ENCODE data around the gene NFIB. TPM values are rescaled to one million over a fixed set of nuclear protein-coding genes. Genes with fewer than 3 reads are reported as not detected.

NFIB gene
- total and polyA plus RNA-seq, 2 of the 13 experiments (the other 11 are each of a cell fraction or from before 2014, with no cell fraction given): 0.98 to 4.6 TPM

DNA sequence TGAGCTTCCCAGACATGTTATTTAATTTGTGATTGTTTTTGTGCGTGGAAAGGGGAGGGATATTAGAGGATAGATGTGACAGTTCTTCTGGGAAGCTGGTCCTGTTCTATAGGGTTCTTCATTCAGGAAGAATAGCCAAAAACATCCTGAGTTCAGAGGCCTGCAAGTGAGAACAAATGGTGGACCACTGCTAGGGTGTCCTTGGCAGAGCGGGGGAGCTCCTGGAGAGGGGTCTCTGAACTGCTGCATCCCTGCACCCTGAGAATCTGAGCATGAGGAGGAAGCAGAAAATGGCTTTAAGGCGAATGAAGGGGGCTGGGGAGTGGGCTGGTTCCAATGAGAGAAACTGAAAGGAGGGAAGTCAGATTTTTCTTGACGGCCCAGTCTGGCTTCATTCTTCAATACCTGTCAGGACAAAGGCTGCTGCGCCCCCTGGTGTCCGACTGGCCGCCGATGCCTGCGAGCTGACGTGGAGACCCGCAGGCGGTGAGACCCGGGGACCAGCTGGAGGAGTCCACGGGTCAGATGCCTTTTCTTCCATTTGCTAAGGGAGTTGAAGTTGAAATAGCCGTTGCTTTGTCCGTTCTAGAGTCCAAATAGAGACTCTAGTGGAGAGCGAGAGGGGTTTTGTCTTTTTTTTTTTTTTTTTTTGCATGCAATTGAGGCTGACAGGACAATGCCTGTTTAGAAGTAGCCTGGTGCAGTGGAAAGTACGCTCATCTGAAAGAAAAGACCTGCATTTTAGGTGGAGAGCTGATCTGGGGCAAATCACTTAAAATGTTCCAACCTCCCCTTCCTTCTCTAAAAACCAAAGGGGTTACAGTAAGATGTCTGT is 39.5 kb upstream of the NFIB start (continued):
- TF ChIP-seq, protein P1, sequence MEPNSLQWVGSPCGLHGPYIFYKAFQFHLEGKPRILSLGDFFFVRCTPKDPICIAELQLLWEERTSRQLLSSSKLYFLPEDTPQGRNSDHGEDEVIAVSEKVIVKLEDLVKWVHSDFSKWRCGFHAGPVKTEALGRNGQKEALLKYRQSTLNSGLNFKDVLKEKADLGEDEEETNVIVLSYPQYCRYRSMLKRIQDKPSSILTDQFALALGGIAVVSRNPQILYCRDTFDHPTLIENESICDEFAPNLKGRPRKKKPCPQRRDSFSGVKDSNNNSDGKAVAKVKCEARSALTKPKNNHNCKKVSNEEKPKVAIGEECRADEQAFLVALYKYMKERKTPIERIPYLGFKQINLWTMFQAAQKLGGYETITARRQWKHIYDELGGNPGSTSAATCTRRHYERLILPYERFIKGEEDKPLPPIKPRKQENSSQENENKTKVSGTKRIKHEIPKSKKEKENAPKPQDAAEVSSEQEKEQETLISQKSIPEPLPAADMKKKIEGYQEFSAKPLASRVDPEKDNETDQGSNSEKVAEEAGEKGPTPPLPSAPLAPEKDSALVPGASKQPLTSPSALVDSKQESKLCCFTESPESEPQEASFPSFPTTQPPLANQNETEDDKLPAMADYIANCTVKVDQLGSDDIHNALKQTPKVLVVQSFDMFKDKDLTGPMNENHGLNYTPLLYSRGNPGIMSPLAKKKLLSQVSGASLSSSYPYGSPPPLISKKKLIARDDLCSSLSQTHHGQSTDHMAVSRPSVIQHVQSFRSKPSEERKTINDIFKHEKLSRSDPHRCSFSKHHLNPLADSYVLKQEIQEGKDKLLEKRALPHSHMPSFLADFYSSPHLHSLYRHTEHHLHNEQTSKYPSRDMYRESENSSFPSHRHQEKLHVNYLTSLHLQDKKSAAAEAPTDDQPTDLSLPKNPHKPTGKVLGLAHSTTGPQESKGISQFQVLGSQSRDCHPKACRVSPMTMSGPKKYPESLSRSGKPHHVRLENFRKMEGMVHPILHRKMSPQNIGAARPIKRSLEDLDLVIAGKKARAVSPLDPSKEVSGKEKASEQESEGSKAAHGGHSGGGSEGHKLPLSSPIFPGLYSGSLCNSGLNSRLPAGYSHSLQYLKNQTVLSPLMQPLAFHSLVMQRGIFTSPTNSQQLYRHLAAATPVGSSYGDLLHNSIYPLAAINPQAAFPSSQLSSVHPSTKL (CRISPR knock-in tag; IDR thresholded peaks at IDR 0.05): 0 out of 2 replicates have a peak, but pooled peaks have one; percentile 24
- TF ChIP-seq, protein P2, sequence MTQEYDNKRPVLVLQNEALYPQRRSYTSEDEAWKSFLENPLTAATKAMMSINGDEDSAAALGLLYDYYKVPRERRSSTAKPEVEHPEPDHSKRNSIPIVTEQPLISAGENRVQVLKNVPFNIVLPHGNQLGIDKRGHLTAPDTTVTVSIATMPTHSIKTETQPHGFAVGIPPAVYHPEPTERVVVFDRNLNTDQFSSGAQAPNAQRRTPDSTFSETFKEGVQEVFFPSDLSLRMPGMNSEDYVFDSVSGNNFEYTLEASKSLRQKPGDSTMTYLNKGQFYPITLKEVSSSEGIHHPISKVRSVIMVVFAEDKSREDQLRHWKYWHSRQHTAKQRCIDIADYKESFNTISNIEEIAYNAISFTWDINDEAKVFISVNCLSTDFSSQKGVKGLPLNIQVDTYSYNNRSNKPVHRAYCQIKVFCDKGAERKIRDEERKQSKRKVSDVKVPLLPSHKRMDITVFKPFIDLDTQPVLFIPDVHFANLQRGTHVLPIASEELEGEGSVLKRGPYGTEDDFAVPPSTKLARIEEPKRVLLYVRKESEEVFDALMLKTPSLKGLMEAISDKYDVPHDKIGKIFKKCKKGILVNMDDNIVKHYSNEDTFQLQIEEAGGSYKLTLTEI (CRISPR knock-in tag; conservative IDR thresholded peaks at IDR 0.05): no peak
- TF ChIP-seq, protein P3, sequence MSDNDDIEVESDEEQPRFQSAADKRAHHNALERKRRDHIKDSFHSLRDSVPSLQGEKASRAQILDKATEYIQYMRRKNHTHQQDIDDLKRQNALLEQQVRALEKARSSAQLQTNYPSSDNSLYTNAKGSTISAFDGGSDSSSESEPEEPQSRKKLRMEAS (IDR thresholded peaks at IDR 0.05): peak; percentile 22; the same call in 1 of the 2 replicates
- TF ChIP-seq NAIF1 (CRISPR knock-in tag; IDR thresholded peaks at IDR 0.05; ENCODE audit: borderline replicate concordance): no peak
- no peak for TF ChIP-seq CCDC6 (CRISPR knock-in tag; IDR thresholded peaks at IDR 0.05)
- 0 out of 2 replicates have a peak, but pooled peaks have one; percentile 23 for TF ChIP-seq ZNF501 (CRISPR knock-in tag; IDR thresholded peaks at IDR 0.05)
- TF ChIP-seq, protein P4, sequence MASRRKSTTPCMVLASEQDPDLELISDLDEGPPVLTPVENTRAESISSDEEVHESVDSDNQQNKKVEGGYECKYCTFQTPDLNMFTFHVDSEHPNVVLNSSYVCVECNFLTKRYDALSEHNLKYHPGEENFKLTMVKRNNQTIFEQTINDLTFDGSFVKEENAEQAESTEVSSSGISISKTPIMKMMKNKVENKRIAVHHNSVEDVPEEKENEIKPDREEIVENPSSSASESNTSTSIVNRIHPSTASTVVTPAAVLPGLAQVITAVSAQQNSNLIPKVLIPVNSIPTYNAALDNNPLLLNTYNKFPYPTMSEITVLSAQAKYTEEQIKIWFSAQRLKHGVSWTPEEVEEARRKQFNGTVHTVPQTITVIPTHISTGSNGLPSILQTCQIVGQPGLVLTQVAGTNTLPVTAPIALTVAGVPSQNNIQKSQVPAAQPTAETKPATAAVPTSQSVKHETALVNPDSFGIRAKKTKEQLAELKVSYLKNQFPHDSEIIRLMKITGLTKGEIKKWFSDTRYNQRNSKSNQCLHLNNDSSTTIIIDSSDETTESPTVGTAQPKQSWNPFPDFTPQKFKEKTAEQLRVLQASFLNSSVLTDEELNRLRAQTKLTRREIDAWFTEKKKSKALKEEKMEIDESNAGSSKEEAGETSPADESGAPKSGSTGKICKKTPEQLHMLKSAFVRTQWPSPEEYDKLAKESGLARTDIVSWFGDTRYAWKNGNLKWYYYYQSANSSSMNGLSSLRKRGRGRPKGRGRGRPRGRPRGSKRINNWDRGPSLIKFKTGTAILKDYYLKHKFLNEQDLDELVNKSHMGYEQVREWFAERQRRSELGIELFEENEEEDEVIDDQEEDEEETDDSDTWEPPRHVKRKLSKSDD (CRISPR knock-in tag; IDR thresholded peaks at IDR 0.05; ENCODE audit: low read depth): no peak
- TF ChIP-seq NFYB (CRISPR knock-in tag; IDR thresholded peaks at IDR 0.05): no peak
- TF ChIP-seq, protein P5, sequence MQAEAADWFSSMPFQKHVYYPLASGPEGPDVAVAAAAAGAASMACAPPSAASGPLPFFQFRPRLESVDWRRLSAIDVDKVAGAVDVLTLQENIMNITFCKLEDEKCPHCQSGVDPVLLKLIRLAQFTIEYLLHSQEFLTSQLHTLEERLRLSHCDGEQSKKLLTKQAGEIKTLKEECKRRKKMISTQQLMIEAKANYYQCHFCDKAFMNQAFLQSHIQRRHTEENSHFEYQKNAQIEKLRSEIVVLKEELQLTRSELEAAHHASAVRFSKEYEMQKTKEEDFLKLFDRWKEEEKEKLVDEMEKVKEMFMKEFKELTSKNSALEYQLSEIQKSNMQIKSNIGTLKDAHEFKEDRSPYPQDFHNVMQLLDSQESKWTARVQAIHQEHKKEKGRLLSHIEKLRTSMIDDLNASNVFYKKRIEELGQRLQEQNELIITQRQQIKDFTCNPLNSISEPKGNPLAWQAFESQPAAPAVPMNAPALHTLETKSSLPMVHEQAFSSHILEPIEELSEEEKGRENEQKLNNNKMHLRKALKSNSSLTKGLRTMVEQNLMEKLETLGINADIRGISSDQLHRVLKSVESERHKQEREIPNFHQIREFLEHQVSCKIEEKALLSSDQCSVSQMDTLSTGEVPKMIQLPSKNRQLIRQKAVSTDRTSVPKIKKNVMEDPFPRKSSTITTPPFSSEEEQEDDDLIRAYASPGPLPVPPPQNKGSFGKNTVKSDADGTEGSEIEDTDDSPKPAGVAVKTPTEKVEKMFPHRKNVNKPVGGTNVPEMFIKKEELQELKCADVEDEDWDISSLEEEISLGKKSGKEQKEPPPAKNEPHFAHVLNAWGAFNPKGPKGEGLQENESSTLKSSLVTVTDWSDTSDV (CRISPR knock-in tag; IDR thresholded peaks at IDR 0.05): no peak
- peak; percentile 14 for TF ChIP-seq YY1 (IDR thresholded peaks at IDR 0.05; ENCODE audit: insufficient read depth, insufficient replicate concordance, low read depth, low read length)
- TF ChIP-seq REPIN1 (CRISPR knock-in tag; IDR thresholded peaks at IDR 0.05; ENCODE audit: borderline replicate concordance, low read depth): no peak
- TF ChIP-seq ZEB1 (IDR thresholded peaks at IDR 0.05; ENCODE audit: insufficient replicate concordance, low read depth): no peak
- TF ChIP-seq KDM5B (CRISPR knock-in tag; IDR thresholded peaks at IDR 0.05; ENCODE audit: borderline replicate concordance): no peak

All from HepG2 (cell line).